ENCODE results near the gene SVOPL.
A peak's percentile ranks its signal among the peaks of the same experiment; 100 is the strongest.
"Not testable (repeated sequence)": the region's sequence is repeated elsewhere in the genome, so short reads cannot be mapped to it uniquely, and the experiment has no call there.

Gene SVOPL

DNA sequence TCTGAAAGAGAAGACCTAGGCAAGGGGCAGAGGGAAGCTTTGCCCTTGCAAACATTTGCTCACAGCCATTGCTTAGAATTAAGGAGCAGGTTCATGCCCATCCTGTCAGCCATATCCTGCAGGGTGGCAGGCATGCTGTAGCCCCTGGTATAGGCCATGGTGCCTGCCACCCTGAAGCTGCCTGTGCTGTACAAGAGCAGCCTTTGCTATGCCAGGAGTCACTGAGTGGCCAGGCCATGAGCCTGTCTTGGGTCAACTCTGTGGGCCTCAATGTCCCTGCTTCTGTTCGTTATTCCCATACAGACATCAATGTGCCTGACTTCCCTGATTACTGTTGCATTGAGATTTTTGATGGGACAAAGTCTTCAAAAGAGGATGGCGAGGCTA lies 368 bp upstream of the SVOPL start:
- DNase-seq (ENCODE audit: low spot score): no peak

GRCh38 chr7:138699661-138700060 lies 1.5 kb downstream of the SVOPL start:
- DNase-seq (ENCODE audit: low spot score): no peak

GRCh38 chr7:138698281-138698680 lies 2.9 kb downstream of the SVOPL start:
- no peak for DNase-seq (ENCODE audit: low spot score)

GRCh38 chr7:138697535-138698182 lies 3.5 kb downstream of the SVOPL start:
- no peak for DNase-seq (ENCODE audit: low spot score)

DNA sequence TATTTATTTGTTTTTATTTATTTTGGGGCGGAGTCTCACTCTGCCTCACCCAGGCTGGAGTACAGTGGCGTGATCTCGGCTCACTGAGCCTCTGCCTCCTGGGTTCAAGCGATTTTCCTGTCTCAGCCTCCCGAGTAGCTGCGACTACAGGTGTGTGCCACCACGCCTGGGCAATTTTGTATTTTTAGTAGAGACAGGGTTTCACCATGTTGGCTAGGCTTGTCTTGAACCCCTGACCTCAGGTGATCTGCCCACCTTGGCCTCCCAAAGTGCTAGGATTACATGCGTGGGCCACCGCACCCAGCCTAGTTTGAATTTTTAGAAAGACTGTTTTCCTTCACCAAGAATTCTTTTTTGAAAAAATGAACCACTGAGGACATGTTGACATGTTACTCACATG lies 5.4 kb downstream of the SVOPL start:
- DNase-seq (ENCODE audit: low spot score): not testable (repeated sequence)

DNA sequence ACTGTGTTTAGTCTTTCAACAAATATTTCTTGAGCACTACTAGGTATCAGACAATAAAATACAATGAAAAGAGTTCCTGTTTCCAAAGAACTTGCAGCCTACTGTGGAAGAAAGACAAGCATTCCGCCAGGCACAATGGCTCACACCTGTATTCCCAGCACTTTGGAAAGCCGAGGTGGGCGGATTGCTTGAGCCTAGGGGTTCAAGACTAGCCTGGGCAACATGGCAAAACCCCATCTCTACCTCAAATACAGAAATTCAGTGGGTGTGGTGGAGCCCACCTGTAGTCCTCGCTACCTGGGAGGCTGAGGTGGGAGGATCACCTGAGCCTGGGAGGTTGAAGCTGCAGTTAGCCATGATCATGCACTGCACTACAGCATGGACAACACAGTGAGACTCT lies 6.1 kb downstream of the SVOPL start:
- no peak for DNase-seq (ENCODE audit: low spot score)

GRCh38 chr7:138691178-138691577 lies 10.0 kb downstream of the SVOPL start:
- DNase-seq (ENCODE audit: low spot score): no peak

- no peak for DNase-seq (ENCODE audit: low spot score)
Measured at GRCh38 chr7:138690495-138690894, 10.7 kb downstream of the SVOPL start.

DNA sequence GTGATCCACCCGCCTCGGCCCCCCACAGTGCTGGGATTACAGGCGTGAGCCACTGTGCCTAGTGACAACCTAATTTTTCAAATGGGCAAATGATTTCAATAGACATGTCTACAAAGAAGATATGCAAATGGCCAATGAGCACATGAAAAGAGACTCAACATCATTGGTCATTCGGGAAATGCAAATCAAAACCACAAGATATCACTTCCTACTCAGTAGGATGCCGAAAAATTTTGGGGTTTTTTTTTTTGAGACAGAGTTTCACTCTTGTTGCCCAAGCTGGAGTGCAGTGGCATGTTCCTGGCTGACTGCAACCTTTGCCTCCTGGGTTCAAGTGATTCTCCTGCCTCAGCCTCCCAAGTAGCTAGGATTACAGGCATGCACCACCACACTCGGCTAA lies 13.1 kb downstream of the SVOPL start:
- DNase-seq (ENCODE audit: low spot score): not testable (repeated sequence)

DNA sequence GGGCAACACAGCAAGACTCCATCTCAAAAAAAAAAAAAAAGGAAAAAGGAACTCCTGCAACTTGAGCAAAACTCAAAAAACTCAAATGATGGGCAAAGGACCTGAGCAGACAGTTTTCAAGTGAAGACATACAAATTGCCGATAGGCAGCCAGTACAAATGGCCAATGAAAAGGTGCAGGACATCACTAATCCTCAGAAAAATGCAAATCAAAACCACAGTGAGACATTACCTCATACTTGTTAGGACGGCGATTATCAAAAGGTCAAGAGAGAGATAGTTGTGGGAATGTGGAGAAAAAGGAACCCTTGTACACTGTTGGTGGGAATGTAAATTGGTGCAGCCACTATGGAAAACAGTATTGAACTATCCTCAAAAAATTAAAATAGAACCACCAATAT lies 16.8 kb downstream of the SVOPL start:
- DNase-seq (ENCODE audit: low spot score): no peak

GRCh38 chr7:138679793-138680192 lies 21.4 kb downstream of the SVOPL start:
- DNase-seq (ENCODE audit: low spot score): no peak

DNA sequence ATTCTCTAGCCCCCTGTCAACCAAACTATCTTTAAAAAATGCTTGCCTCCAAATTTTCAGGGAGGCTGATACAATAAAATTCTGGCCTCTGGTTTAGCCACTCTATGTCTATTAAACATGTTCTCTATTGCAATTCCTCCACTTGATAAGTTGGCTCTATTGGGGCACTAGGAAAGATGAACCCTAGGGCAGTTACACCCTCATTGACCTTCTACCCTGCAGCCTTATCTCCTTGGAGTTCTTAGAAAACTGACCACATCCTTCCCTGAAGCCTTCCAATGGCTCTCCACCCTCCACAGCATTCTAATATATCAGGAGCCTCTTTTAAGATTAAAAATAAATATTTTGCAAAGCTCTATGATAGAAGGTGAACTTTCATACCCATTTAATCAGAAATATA lies 30.6 kb downstream of the SVOPL start:
- DNase-seq (ENCODE audit: low spot score): no peak

DNA sequence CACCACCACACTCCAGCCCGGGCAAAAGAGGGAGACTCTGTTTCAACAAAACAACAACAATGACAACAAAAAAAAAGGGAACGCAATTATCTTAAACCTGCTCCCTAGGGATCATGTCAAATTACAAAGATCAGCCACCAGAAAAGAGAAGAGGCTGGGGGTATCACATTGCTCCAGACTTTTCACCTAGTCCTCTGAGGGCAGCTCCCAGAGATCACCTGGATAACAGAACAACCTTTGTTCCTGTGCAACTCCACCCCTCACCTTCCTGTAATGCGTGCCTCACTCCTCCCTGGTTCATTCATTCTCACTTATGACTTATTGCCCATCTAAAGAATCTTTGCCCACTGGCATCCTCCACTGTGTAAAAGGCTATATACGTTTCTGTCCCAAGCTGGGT lies 31.8 kb downstream of the SVOPL start:
- DNase-seq (ENCODE audit: low spot score): no peak

GRCh38 chr7:138668946-138669345 lies 32.2 kb downstream of the SVOPL start:
- no peak for DNase-seq (ENCODE audit: low spot score)

DNA sequence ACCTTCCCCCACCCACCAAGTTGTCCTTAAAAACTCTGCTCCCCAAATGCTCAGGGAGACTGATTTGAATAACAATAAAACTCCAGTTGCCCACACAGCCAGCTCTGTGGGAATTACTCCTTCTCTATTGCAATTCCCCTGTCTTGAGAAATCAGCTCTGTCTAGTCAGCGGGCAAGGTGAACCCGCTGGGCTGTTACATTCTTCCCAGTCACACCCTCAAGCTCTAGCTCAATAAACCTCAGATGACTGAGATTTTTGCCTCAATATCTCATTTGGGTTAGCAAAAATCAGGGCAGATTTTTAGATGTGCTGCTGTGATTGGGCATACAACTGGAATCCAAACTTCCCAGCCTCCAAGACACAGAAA lies 32.9 kb downstream of the SVOPL start:
- DNase-seq (ENCODE audit: low spot score): no peak

GRCh38 chr7:138667535-138668228 lies 33.5 kb downstream of the SVOPL start:
- DNase-seq (ENCODE audit: low spot score): no peak

DNA sequence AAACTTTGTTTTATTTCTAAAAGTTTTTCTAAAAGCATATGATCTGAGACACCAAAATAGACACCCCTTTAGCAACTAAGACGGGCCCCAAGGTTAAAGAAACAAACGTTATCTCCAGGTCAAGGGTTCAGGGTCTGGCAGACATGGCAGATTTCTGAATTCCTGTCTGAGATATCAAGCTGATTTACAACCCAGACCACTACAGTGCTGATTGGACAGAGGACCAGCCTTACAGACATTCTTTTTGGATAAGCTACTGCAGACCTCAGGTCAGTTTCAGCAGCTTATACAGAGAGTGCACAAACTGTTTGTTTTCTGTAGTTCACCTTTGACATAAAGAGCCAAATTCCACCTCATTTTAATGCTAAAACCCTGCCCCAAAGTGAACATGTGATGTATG lies 34.8 kb downstream of the SVOPL start:
- DNase-seq (ENCODE audit: low spot score): no peak

DNA sequence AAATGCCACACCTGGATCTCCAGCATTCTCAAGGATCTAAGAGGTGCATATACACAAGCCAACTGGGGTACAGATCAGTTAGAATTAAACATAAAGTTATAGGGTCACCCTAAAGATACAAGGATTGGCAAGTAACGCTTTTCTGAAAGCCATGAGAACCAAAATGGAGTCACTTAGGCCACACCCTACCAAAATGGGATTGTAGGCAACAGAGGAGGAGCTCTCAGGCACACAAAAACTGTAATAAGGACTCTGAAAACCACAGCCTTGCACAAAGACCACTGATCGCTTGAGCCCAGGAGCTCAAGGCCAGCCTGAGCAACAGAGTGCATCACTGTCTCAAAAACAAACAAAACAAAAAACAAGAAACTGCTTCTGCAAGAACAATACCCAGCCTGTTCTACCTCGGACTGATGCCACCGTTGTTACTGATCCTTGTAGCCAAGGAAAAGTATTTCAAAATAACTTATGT lies 35.5 kb downstream of the SVOPL start:
- no peak for DNase-seq (ENCODE audit: low spot score)

DNA sequence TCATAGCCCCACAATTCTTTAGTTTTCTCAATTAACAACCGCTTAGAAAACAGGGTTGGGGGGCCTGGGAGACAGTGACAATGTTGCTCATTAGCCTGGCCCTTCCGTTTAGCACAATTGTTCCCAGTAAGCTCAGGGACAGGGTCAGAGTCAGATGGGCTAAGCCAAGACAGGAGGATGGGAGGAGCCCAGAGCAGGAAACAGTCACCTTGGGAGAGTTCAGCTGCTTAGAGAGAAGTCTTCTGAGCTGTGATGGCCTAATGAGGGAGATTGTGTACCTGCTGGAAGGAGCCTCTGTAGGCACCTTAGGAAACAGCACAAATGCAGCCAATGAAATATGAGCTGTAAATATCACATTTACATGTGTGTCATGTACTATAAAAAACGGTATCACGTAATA lies 35.9 kb downstream of the SVOPL start:
- DNase-seq (ENCODE audit: low spot score): no peak

DNA sequence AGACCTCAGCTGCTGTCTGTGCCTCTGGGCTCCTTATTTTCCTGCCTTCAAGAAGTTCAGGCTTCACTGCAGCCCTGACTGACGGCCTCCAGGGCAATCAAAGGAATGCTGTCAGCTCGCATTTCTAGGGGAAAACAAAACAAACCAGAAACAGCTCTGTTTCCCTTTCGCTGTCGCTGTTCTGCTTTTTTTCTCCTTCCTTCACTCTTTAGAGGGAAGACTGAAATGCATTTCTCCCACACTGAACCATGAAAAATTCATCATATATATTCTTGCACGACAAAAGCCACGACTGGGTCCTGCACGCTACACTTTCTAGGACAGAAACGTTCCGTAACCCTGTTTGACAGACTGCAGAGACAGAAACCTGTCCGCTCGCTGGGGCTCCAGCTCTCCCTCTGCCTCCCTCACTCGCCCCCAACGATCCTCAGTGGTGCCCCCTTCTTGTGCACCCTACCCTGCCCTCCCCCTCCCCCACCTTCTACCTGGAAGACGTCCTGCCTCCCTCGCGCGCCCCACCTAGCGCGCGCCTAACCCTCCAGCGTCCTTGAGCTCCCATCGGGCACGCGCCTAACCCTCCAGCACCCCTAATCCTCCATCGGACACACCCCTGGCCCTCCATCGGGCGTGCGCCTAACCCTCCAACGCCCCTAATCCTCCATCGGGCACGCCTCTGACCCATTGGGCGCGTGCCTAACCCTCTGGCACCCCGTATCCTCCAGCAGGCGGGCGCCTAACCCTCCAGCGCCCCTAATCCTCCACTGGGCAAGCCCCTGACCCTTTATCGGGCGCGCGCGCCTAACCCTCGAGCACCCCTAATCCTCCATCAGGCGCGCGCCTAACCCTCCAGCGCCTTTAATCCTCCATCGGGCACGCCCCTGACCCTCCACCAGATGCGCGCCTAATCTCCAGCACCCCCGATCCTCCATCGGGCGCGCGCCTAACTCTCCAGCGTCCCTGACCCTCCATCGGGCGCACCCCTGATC lies 37.1 kb downstream of the SVOPL start:
- peak; percentile 51 for DNase-seq (ENCODE audit: low spot score)

- DNase-seq (ENCODE audit: low spot score): no peak
Measured at GRCh38 chr7:138662991-138663320, 38.2 kb downstream of the SVOPL start.

DNA sequence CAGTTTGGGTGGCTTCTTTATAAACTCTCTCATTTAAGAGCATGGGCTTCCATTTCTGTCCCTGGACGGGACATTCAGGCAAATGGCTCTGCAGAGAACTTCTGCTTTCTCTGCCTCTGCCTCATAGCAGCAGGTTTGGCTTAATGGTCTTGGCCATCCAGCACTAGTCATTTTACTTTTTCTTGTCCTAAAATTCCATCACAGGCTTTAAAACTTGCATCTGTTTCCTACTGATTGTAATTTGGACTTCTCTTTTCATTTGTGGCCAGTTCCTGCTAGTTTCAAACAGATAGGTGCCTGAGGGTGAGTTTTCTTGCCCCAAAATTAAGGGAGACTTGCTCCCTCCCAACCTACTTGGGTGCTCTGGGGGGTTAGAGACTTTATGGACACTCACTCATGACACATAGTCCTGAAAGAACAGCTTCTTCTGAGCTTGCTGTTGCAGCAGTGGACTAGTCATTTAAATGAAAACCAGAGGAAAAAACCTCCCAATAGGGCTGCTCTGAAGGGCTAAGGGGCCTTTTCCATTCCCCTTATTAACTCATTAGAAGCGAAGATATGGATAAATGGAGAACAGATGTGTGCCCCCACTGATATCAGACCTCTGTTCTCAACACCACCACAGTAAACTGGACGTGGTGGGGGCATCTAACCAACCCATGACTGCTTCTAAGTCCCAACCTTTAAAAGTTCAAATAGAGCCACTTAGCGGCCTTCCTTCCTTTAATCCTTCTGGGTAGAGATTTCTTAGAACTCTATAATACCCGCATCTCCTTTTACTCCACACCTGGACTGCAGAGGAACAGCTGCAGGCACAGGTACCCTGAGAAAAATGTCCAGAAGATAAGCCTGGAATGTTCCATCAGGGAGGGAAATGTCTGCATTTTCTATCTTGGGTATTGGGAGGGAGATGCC lies 38.8 kb downstream of the SVOPL start:
- no peak for DNase-seq (ENCODE audit: low spot score)

Data from D341Med (cell line).